Skeletal muscle tissue (tissue), 4 donors: ENCODE results near the gene OR5W2. TPM values are rescaled to one million over a fixed set of nuclear protein-coding genes. Genes with fewer than 3 reads are reported as not detected.
"Not testable (repeated sequence)": the region's sequence is repeated elsewhere in the genome, so short reads cannot be mapped to it uniquely, and the experiment has no call there.

Source experiments
- H3K27ac ChIP-seq: one replicate; pipeline ENCODE4 v1.7.0; 2013; ENCODE audit warnings: mild to moderate bottlenecking, low read depth, low read length, inconsistent platforms
- H3K27me3 ChIP-seq, 3 donors: one replicate each; pipeline ENCODE4 v1.7.0; 2013; ENCODE audit warnings: low read length in 3 of 3; ENCODE audit not compliant: control insufficient read depth in 3 of 3, insufficient read depth in 3 of 3
- H3K36me3 ChIP-seq, 3 donors: one replicate each; pipeline ENCODE4 v1.7.0; 2013; ENCODE audit warnings: low read length in 3 of 3; ENCODE audit not compliant: control insufficient read depth in 3 of 3, insufficient read depth in 3 of 3
- H3K4me1 ChIP-seq, 3 donors: one replicate each; pipeline ENCODE4 v1.7.0; 2013; ENCODE audit warnings: low read length in 3 of 3, mild to moderate bottlenecking in 3 of 3; ENCODE audit not compliant: control insufficient read depth in 3 of 3, insufficient read depth in 3 of 3
- H3K4me3 ChIP-seq, 3 donors: one replicate each; pipeline ENCODE4 v1.7.0; 2013; ENCODE audit warnings: low read length in 3 of 3
- H3K9ac ChIP-seq, 3 donors: one replicate each; pipeline ENCODE4 v1.7.0; 2013; ENCODE audit warnings: low read length in 3 of 3, mild to moderate bottlenecking in 3 of 3, moderate library complexity in 2 of 3, low read depth in 1 of 3
- H3K9me3 ChIP-seq, 3 donors: one replicate each; pipeline ENCODE4 v1.7.0; 2013; ENCODE audit warnings: low read length in 3 of 3; ENCODE audit not compliant: control insufficient read depth in 3 of 3
- total RNA-seq: library from RNA; depleted of rRNA; stranded (reverse); fragments of >200 nt; gene quantifications from one replicate; pipeline ENCODE4 v1.2.3, GENCODE V29; 2014
- donor health status: Osteomylitis.

Gene OR5W2
- not detected for total RNA-seq

DNA sequence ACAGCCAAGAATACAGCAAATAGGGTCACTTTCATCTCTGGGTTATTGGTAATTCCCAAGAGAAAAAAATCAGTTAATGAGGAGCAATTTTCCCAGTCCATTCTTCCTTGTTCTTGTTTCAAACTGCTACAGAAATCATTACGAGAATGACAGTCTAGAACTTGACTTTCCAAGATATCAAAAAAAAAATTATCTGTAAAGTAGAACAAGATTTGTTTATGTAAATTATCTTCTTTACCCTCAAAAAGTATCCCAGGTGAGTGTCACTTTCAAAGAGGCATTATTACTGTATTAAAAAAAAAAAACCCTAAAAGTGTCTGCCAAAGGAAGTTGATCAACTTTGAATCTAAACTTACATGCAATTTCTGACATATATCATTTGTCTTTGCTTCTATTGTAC is at the start of gene OR5W2:
Gene OR5W2 (minus strand): TSS at position 101 of the 400 bp plus-strand sequence. CDS start 0 bp downstream, at position 101.
- Histone ChIP-seq H3K27ac (no peak within 1 kb of the TSS), H3K9ac (no peak within 1 kb of the TSS), H3K27me3 (no peaks in the 10 kb centered on the region), H3K4me1 (no peaks in the 10 kb centered on the region), H3K4me3 (no peak within 1 kb of the TSS), H3K9me3 (no peaks in the 10 kb centered on the region), H3K36me3 (no peaks in the 10 kb centered on the region)

GRCh38 chr11:55956521-55956920 is 42.1 kb upstream of the OR5W2 start:
- no peak overlapping the region for H3K4me3 ChIP-seq
- H3K9ac ChIP-seq, result no peak overlapping the region
- no peaks in the 10 kb centered on the region for H3K27me3 ChIP-seq
- no peak overlapping the region for H3K27ac ChIP-seq
- H3K4me1 ChIP-seq, result no peaks in the 10 kb centered on the region
- no peaks in the 10 kb centered on the region for H3K9me3 ChIP-seq
- no peaks in the 10 kb centered on the region for H3K36me3 ChIP-seq

DNA sequence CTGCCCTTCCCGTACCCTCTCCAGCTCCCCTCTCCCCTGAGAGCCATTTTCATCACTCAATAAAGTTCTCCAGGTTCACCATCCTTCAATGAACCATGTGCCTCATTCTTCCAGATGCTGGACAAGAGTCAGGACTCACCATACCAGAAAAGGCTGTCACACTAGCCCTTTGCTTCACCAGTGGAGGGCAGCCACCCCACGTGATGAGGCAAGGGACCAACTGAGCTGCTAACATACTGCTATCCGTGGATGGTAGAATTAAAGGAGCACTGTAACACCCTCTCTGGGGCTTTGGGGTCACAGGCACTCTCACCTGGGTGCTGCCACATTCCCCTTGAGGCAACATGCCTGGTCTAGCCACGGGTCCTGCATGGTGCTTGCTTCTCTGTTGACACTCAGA is 34.9 kb upstream of the OR5W2 start:
- Histone ChIP-seq H3K27ac (no peak overlapping the region), H3K36me3 (no peaks in the 10 kb centered on the region), H3K9me3 (no peaks in the 10 kb centered on the region), H3K4me1 (no peaks in the 10 kb centered on the region), H3K9ac (no peak overlapping the region), H3K27me3 (no peaks in the 10 kb centered on the region), H3K4me3 (no peak overlapping the region)

DNA sequence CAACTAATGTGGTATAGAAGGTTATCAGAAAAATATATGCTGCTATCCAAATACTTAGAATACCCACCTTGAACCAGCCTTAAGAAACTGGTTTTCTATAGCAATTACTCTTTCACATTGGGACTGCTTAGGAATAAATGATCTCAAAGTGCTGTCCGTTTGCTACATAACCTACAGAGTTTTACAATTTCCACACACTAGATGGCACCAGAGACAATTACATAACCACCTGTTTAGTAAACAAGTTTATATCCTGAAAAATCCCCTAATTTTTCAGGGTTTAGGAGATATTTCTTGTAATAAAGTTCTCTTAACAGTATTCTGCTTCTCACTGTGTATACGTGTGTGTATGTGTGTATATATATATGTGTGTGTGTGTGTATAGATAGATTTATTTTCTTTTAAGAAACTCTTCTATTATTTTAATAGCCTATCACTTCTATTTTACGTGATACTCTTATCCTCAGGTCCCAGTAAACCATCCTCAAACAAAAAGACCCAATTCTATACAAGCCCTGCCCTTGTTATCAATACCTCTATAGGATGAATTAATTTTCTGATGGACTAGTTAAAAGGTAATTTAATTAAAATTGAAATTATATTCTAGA is 28.5 kb upstream of the OR5W2 start:
- Histone ChIP-seq H3K9me3 (no peaks in the 10 kb centered on the region), H3K4me3 (no peak overlapping the region), H3K4me1 (no peaks in the 10 kb centered on the region), H3K36me3 (no peaks in the 10 kb centered on the region), H3K27me3 (no peaks in the 10 kb centered on the region), H3K27ac (no peak overlapping the region), H3K9ac (no peak overlapping the region)

- Histone ChIP-seq H3K27me3 (no peaks in the 10 kb centered on the region), H3K36me3 (no peaks in the 10 kb centered on the region), H3K9me3 (no peaks in the 10 kb centered on the region), H3K9ac (no peak within 1 kb of the TSS), H3K27ac (no peak within 1 kb of the TSS), H3K4me1 (no peaks in the 10 kb centered on the region), H3K4me3 (no peak within 1 kb of the TSS)
Measured at GRCh38 chr11:55936300-55936699, 21.9 kb upstream of the OR5W2 start, which contains the start of gene OR5I1. Gene OR5I1 (minus strand): TSS chr11:55936400. CDS start chr11:55936400, 0 bp downstream.

- Histone ChIP-seq H3K4me1 (no peaks in the 10 kb centered on the region), H3K27me3 (no peaks in the 10 kb centered on the region), H3K4me3 (no peak overlapping the region), H3K9me3 (no peaks in the 10 kb centered on the region), H3K27ac (no peak overlapping the region), H3K9ac (no peak overlapping the region), H3K36me3 (no peaks in the 10 kb centered on the region)
Measured at GRCh38 chr11:55920537-55920936, 6.2 kb upstream of the OR5W2 start.

DNA sequence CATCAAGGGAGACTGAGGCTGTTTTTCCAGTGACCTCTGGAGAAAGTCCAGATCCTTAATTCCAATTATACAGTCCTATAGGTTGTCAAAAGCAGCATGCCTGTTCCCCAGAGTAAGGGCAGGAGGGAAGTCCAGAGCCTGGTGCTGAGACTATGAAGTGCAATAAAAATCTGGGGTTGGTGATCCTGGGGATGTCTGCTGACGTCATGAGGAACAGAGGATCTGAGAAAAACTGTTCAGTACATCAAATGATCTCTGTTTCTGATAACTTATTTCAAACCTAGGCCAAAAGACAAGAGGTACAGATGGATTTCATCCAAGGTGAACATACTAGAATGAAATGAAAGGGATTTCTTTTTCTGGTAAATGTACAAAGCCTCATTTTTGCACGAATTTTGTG is 12.1 kb downstream of the OR5W2 start:
- H3K27ac ChIP-seq, result no peak overlapping the region
- no peaks in the 10 kb centered on the region for H3K4me1 ChIP-seq
- H3K4me3 ChIP-seq, result no peak overlapping the region
- no peak overlapping the region for H3K9ac ChIP-seq
- H3K27me3 ChIP-seq, result no peaks in the 10 kb centered on the region
- H3K9me3 ChIP-seq, result peaks cover 0 to 3% (median 0%) of the 10 kb centered on the region in 3 donors
- no peaks in the 10 kb centered on the region for H3K36me3 ChIP-seq

DNA sequence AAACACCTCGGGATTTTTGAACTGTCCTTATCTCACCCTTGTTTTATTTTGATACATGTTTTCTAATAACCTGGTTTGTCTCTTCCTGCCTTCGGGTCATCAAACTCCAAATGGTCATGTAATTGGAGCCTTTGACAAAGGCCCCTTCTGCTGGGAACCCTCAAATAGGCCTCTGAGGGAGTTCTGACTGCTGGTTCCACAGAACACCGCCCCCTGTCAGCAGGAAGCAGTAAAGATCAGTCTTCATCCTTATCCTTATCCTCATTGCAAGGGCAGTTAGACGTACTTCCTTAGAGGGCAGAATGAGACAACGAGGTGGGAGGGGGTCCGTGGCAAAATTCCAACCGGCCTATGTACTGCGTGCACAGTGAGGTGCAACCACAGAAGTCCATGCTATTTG is 19.2 kb downstream of the OR5W2 start:
- Histone ChIP-seq H3K4me3 (no peak overlapping the region), H3K27ac (no peak overlapping the region), H3K9ac (no peak overlapping the region), H3K9me3 (no peaks in the 10 kb centered on the region), H3K27me3 (no peaks in the 10 kb centered on the region), H3K4me1 (no peaks in the 10 kb centered on the region), H3K36me3 (no peaks in the 10 kb centered on the region)

DNA sequence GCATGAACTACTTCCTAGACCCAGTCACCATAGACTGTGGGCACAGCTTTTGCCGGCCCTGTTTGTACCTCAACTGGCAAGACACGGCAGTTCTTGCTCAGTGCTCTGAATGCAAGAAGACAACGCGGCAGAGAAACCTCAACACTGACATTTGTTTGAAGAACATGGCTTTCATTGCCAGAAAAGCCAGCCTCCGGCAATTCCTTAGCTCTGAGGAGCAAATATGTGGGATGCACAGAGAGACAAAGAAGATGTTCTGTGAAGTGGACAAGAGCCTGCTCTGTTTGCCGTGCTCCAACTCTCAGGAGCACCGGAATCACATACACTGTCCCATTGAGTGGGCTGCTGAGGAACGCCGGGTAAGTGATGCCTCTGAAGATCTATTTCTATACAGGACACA is 28.9 kb downstream of the OR5W2 start:
- H3K9me3 ChIP-seq, H3K27me3 ChIP-seq, H3K9ac ChIP-seq, H3K4me3 ChIP-seq, H3K27ac ChIP-seq, H3K36me3 ChIP-seq, H3K4me1 ChIP-seq: not testable (repeated sequence)

DNA sequence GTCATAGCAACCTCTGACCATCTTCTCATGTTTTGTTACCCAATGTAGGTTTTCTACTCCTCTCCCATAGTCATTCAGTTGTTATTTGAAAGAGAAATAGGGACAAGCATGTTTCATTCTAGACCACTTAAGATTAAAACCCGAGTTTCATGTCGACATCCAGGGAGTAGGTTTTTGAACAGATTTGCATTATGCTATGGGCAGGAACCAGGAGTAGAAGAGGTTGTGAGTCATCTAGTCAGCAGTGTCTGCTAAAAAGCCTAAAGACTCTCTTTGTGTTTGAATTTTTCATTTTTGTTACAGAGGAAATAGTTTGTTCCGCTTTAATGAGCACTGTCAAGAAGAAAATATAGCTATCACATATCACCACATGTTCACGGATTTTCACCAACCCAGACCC is 29.4 kb downstream of the OR5W2 start:
- H3K4me1 ChIP-seq, H3K9ac ChIP-seq, H3K9me3 ChIP-seq: not testable (repeated sequence)

DNA sequence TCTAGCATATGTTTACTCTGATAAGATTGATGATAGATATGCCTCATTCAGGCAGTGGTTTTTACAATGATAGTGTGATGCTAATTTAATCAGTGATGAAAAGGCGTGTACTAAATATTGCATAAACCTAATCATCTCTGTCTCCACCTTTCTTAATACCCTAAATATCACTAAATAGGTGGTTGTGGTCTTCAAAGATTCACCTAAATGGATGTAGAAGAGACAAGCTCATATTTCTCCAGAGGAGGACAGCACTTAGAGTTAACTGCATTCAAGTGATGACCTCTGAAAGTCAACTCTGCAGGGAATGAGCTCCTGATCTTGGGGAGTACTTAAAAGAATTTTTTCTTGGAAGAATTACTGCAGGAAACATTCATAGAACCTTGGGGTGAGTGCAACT is 31.4 kb downstream of the OR5W2 start, which contains the start of gene TRIM51:
Gene TRIM51 (plus strand): TSS at position 301 of the 400 bp plus-strand sequence. CDS start 2,132 bp downstream, outside the sequence.
- H3K4me3 ChIP-seq, H3K4me1 ChIP-seq, H3K36me3 ChIP-seq, H3K27me3 ChIP-seq, H3K9ac ChIP-seq, H3K27ac ChIP-seq, H3K9me3 ChIP-seq: not testable (repeated sequence)

More for the DNA sequence above, 29.4 kb downstream of the OR5W2 start:
- not testable (repeated sequence) for H3K27me3 ChIP-seq, H3K4me3 ChIP-seq, H3K36me3 ChIP-seq, H3K27ac ChIP-seq
